GM18505 (cell line): ENCODE data around the gene NPM1.
"Not testable (repeated sequence)": the region's sequence is repeated elsewhere in the genome, so short reads cannot be mapped to it uniquely, and the experiment has no call there.

Experiments
- ATAC-seq: cut with Tn5 transposase; IDR thresholded peaks from one replicate; pipeline ENCODE4 v1.9.1; 2021; ENCODE audit not compliant: unreplicated experiment
- POLR2A ChIP-seq: IDR thresholded peaks from 4 replicates; pipeline ENCODE4 v1.6.1; 2011; ENCODE audit warnings: borderline replicate concordance; ENCODE audit not compliant: insufficient read depth, insufficient read length; ENCODE audit errors: extremely low read depth

The NPM1 gene

DNA sequence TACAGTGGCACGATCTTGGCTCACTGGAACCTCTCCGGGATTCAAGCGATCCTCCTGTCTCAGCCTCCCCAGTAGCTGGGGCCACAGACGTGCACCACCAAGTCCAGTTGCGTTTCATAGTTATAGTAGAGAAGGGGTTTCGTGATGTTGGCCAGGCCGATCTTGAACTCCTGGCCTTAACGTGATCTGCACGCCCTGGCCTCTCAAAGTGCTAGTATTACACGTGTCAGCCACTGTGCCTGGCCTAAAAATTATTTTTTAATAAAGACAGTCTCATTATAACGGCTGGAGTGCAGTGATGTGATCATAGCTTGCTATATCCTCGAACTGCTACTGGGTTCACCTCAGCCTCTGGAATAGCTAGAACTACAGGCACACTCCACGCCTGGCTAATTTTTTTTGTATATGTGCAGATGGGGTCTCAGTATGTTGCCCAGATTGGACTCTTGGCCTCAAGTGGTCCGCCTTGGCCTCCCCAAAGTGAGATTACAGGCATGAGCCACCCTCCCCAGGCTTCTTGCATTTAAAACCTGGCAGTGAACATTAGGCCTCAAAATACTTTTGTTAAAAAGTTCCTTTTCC, 4.4 kb downstream of the NPM1 start:
- no peak for ATAC-seq
- TF ChIP-seq POLR2A: peak; percentile 31

DNA sequence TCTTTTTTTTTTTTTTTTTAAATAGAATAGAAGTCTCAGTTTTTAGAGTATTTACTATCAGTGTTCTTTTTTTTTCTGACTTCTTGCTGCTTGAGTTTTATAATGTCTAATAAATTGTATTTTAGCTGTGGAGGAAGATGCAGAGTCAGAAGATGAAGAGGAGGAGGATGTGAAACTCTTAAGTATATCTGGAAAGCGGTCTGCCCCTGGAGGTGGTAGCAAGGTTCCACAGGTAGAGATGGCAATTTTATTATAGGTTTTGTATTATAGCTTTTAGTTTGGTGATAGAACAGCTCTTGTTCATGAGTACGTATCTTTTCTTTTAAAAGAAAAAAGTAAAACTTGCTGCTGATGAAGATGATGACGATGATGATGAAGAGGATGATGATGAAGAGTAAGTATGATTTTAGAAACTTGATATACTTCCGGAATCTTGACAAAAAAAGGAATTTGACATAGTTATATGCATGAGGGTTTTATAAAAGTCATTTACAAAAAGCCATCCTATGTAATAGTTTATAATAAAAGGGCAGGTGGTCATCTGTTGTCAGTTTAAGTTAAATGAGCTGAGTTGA, 5.0 kb downstream of the NPM1 start:
- ATAC-seq: no peak

GRCh38 chr5:171395042-171395441, 7.4 kb downstream of the NPM1 start:
- no peak for TF ChIP-seq POLR2A
- ATAC-seq: no peak

More for the DNA sequence above, 5.0 kb downstream of the NPM1 start:
- TF ChIP-seq POLR2A: no peak

DNA sequence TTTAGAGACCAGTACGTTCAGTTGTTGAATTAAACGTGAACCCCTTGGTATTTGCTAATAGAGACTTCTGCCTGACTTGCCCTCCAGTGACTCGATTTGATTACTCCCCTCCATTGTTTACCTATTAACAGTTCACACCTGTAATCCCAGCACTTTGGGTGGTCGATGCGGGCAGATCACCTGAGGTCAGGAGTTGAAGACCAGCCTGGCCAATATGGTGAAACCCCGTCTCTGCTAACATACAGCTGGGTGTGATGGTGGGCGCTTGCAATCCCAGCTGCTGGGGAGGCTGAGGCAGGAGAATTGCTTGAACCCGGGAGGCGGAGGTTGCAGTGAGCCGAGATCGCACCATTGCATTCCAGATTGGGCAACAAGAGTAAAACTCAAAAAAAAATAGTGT, 8.9 kb downstream of the NPM1 start:
- not testable (repeated sequence) for ATAC-seq

- TF ChIP-seq POLR2A: no peak
- no peak for ATAC-seq
Measured at GRCh38 chr5:171397190-171397589, 9.5 kb downstream of the NPM1 start.

DNA sequence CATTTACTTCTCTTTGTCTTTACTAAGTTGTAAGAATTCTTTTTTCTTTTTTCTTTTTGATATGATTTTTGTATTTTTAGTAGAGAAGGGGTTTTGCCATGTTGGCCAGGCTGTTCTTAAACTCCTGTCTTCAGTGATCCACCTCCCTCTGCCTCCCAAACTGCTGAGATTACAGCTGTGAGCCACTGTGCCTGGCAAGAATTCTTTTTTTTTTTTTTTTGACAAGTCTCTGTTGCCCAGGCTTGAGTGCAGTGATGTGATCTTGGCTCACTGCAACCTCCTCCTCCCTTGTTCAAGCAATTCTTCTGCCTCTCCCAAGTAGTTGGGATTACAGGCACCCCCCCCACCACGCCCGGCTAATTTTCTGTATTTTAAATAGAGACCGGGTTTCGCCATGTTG, 9.9 kb downstream of the NPM1 start:
- no peak for TF ChIP-seq POLR2A
- ATAC-seq: no peak

- TF ChIP-seq POLR2A: peak; percentile 20
- ATAC-seq: not testable (repeated sequence)
Measured at GRCh38 chr5:171398660-171399059, 11.0 kb downstream of the NPM1 start.

DNA sequence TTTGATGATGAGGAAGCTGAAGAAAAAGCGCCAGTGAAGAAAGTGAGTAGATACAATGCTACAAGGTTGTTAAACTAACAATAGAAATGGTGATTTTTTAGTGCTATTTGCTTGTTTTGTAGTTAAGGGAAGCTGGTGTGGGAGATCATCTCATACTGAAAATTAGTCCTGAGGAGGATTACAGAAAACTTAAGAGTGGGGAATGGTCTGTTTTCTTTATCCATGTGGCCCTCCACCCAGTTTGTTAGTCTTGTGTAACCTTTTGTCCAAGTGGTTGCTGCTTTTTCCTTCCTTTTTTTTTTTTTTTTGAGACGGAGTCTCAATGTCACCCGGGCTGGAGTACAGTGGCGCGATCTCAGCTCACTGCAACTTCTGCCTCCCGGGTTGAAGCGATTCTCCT, 12.5 kb downstream of the NPM1 start:
- TF ChIP-seq POLR2A: no peak

DNA sequence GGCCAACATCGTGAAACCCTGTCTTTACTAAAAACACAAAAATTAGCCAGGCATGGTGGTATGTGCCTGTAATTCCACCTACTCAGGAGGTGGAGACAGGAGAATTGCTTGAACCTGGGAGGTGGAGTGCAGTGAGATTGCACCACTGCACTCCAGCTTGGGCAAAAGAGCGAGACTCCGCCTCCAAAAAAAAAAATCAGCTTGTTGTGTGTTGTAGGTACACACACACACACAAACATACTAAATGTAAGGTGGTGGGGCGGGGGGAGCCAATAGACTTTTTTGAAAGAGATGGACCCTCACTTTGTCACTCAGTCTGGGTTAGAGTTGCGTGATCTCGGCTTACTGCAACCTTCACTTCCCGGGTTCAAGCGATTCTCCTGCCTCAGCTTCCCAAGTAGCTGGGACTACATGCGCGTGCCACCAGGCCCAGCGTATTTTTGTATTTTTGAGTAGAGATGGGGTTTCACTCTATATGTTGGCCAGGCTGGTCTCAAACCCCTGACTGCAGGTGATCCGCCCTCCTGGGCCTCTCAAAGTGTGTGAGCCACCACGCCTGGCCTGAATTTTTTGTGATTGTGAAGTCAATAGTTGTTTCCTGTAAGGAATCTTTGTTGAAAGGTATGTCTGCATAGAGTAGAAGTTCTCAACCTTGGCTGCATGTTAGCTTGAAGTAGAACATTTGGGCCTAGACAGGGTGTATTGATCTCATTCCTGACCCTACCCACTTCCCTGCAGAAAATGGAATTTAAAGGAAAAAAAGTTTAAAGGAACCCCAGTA, 13.7 kb downstream of the NPM1 start:
- no peak for TF ChIP-seq POLR2A
- ATAC-seq: no peak

More for the DNA sequence above, 12.5 kb downstream of the NPM1 start:
- no peak for ATAC-seq

DNA sequence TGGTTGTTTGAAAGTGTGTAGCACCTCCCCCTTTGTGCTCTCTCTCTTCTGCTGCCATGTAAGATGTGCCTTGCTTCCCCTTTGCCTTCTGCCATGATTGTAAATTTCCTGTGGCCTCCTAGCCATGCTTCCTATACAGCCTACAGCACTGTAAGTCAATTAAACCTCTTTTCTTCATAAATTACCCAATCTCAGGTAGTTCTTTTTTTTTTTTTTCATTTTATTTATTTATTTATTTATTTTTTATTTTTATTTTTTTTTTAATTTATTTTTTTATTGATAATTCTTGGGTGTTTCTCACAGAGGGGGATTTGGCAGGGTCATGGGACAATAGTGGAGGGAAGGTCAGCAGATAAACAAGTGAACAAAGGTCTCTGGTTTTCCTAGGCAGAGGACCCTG, 15.1 kb downstream of the NPM1 start:
- ATAC-seq: not testable (repeated sequence)

DNA sequence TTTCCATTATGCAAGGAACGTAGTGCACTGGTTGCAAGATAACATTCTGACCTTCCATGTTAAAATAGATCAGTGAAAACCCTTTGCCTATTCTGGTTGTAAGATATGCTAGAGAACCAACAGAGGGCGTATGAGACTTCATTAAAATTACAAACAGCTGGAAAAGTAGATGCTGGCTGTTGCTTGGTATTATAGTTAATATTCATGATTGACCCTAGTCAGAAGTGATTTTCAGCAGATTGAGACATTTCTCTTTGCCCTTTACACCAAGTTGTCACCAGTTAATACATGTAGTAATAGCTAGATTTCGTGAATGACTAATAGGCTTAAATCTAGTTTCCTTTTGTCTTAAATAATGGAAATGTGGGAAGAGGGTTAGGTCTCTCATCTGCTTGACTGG, 18.0 kb downstream of the NPM1 start:
- no peak for ATAC-seq
- no peak for TF ChIP-seq POLR2A

DNA sequence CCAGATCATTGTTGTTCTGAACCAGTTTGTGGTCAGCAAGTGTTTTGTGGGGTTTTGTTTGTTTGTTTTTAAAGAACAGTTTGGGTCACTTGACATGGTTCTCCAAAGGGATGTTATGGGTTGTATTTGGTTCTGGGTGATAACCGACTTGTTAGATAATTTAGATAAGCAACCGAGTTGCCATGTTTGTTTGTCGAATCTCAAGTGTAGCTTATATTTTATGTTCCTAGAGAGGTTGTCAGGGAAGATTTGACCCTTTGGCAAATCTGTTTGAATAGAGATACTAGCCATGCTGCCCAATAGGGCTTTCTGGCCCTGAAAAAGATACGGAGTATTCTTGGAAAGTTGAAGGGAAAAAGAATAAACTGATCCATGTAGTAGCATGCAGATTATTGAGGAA, 19.6 kb downstream of the NPM1 start:
- ATAC-seq: no peak
- TF ChIP-seq POLR2A: no peak

GRCh38 chr5:171409164-171410136, 21.8 kb downstream of the NPM1 start:
- ATAC-seq: no peak
- no peak for TF ChIP-seq POLR2A
